ENCODE data around the gene KHDC4.

KHDC4 gene

GRCh38 chr1:155968670-155969069 lies 34.5 kb upstream of the KHDC4 start:
- FAIRE-seq = no peak

- FAIRE-seq = no peak
Measured at GRCh38 chr1:155968051-155968400, 33.8 kb upstream of the KHDC4 start.

- no peak for FAIRE-seq
Measured at GRCh38 chr1:155967341-155968050, 33.3 kb upstream of the KHDC4 start.

GRCh38 chr1:155966750-155967149 lies 32.5 kb upstream of the KHDC4 start:
- no peak for FAIRE-seq

- no peak for FAIRE-seq
Measured at GRCh38 chr1:155966135-155966534, 31.9 kb upstream of the KHDC4 start.

- FAIRE-seq = no peak
Measured at GRCh38 chr1:155964193-155964592, 30.0 kb upstream of the KHDC4 start.

GRCh38 chr1:155962599-155963211 lies 28.5 kb upstream of the KHDC4 start:
- FAIRE-seq = no peak

- no peak for FAIRE-seq
Measured at GRCh38 chr1:155961937-155962336, 27.7 kb upstream of the KHDC4 start.

GRCh38 chr1:155960081-155960745 lies 26.0 kb upstream of the KHDC4 start:
- FAIRE-seq = no peak

- FAIRE-seq = no peak
Measured at GRCh38 chr1:155957411-155957915, 23.2 kb upstream of the KHDC4 start.

GRCh38 chr1:155954645-155955044 lies 20.4 kb upstream of the KHDC4 start:
- no peak for FAIRE-seq

GRCh38 chr1:155952505-155952890 lies 18.3 kb upstream of the KHDC4 start:
- no peak for FAIRE-seq

- FAIRE-seq = no peak
Measured at GRCh38 chr1:155951753-155952504, 17.7 kb upstream of the KHDC4 start.

- FAIRE-seq = no peak
Measured at GRCh38 chr1:155950829-155951228, 16.6 kb upstream of the KHDC4 start.

- no peak for FAIRE-seq
Measured at GRCh38 chr1:155947741-155948140, 13.5 kb upstream of the KHDC4 start.

- no peak for FAIRE-seq
Measured at GRCh38 chr1:155947292-155947691, 13.1 kb upstream of the KHDC4 start.

GRCh38 chr1:155946633-155947219 lies 12.5 kb upstream of the KHDC4 start:
- no peak for FAIRE-seq

GRCh38 chr1:155944444-155944799 lies 10.2 kb upstream of the KHDC4 start:
- FAIRE-seq = no peak

GRCh38 chr1:155942578-155943141 lies 8.4 kb upstream of the KHDC4 start:
- FAIRE-seq = no peak

- no peak for FAIRE-seq
Measured at GRCh38 chr1:155941845-155942531, 7.8 kb upstream of the KHDC4 start.

GRCh38 chr1:155940993-155941844 lies 7.0 kb upstream of the KHDC4 start, which contains the start of gene RXFP4:
RXFP4 (plus strand) TSS chr1:155941638; CDS start chr1:155941710, 72 bp downstream.
- no peak for FAIRE-seq

Measured in colon (tissue), 2 donors.